GM08714 (cell line): ENCODE data around the gene LOXL4.

Experiments
- H3K4me3 ChIP-seq: fragments of 200-500 bp; sonication (Bioruptor generic); 2 replicates; pipeline ENCODE4 v1.5.1; 2014; ENCODE audit warnings: mild to moderate bottlenecking, low read length, inconsistent platforms
- ZNF274 ChIP-seq: IDR thresholded peaks from 2 replicates; pipeline ENCODE4 v1.6.1; 2012; ENCODE audit warnings: mild to moderate bottlenecking, low read depth, low read length

Gene LOXL4

DNA sequence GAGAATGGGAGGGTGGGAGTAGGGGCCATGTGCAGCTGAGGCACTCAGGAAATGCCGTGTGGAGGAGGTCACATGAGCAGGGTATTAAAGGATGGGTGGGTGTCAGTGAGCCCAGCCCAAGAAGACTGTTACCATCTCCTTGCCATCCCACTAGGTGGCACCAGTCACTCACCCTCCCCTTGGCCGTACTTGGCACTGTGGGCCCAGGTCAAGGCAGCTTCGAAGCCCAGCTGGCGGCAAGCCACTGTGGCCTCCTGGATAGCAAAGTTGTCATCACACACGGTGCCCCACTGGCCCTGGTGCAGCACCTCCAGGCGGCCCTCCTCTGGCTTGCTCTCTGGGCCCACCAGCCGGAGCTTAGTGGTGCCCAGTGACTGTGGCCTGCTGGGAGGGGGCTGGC, 5.4 kb downstream of the LOXL4 start:
- no peak overlapping the region for H3K4me3 ChIP-seq
- no peak for TF ChIP-seq ZNF274

- no peak for TF ChIP-seq ZNF274
- no peak overlapping the region for H3K4me3 ChIP-seq
Observed at GRCh38 chr10:98261436-98262277, 6.3 kb downstream of the LOXL4 start.

DNA sequence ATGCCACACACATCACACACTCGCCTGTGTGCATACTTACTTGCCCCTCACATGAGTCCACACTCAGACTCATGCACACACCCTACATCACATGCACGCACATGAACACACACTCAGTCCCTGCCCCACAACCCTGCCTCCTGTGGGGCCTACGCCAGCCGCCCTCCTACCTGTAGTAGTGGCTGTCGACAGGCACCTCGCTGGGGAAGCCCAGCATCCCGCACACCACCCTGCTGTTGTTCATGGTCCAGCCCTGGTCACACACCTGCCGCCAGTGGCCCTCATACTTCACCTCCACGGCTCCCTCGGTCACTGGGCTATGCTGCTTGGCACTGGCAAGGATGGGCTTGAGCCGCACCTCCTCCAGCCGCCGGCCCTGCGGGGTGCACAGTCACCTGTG, 7.2 kb downstream of the LOXL4 start:
- TF ChIP-seq ZNF274, result no peak

DNA sequence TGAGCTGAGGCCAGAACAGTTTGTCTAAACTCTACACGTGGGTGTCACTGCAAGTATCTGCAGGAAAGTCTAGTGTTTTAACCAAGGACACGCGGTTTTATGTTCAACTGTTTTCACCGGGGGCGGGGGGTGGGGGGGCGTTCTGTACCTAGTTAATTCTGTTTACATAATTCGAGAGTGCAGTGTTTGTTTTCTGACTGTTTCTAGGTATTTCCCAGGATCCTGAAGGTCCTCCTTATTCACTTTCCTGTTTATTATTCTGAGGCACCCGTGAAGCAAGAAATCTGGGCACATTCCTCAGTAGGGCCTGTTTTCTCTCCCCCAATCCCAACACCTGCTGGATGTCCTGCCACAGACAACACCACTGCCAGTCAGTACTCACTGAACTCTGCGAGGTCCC, 7.6 kb downstream of the LOXL4 start:
- no peak overlapping the region for H3K4me3 ChIP-seq
- no peak for TF ChIP-seq ZNF274

More for the DNA sequence above, 7.2 kb downstream of the LOXL4 start:
- no peak overlapping the region for H3K4me3 ChIP-seq

- no peak for TF ChIP-seq ZNF274
Observed at GRCh38 chr10:98259606-98260315, 8.2 kb downstream of the LOXL4 start.

DNA sequence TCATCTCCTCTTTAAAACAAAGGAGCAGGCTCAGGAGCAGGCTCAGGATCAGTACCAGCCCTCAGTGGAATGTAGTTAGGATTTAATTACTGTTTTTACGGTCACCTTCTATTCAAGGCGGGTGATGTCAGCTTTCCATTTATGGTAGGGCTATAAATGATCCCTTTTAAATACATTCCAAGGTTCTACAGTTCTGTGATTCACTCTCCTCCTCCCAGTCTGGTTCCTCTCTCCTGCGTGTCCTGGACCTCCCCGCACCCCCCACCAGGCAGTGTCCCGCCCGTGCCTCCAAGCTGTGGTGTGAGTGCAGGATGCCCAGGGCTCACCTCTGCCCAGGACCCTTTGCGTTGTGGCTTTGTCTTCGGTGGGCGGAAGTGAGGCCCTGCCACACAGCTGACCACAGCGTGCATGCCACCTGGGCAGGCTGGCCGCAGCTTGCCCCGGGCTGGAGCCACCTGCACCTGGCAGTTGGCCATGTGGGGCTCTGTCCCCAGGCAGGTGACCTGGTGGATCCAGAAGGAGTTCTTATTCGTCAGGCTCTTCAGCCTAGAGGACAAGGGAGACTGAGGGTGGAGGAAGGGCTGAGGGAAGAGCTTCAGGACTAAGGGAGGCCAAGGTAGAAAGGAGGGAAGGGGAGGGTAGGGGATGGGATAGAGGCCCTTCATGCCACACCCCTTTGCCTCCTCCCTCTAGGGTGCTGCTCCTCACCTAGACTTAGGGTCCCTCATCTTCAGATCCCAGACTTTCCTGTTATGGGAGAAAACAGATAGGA, 9.1 kb downstream of the LOXL4 start:
- no peak for TF ChIP-seq ZNF274
- no peak overlapping the region for H3K4me3 ChIP-seq

More at GRCh38 chr10:98259606-98260315, 8.2 kb downstream of the LOXL4 start:
- no peak overlapping the region for H3K4me3 ChIP-seq

DNA sequence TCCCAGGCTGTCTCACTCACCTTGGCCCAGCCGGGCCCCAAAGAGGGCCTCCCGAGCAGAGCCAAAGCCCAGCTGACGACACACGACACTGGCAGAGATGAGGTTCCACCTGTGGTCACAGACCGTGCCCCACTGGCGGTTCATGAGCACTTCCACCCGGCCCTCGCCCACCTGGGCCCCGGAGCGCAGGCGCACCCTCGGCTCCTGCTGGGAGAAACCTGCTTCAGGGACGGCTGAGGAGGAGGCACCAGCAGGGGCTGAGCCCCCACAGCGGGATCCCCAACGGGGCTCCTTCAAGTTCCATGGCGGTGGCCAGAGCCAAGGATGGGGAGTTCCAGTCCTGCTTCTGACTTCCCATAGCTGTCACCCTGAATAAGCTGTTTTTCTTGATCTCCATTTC, 10.0 kb downstream of the LOXL4 start:
- H3K4me3 ChIP-seq, result no peak overlapping the region
- TF ChIP-seq ZNF274, result no peak

- no peak overlapping the region for H3K4me3 ChIP-seq
- no peak for TF ChIP-seq ZNF274
Observed at GRCh38 chr10:98257198-98257597, 10.8 kb downstream of the LOXL4 start.

DNA sequence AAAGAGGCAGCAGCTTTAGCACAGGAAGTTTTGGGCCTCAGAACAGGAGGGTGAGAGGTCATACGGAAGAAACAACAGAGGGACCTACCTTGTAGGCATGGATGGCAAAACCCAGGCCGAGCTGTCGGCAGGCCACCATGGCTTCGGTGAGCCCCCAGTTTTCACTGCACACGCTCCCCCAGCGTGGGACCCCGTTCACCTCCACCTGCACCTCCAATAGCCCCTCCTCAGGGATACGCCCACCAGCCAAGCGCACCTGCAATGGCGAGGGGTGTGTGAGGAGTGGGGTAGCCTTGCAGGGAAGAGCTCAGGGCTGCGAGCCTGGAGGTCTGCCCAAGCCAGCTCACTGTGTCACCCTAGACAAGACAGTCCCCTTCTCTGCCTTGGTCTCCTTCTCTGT, 11.3 kb downstream of the LOXL4 start:
- no peak for TF ChIP-seq ZNF274
- no peak overlapping the region for H3K4me3 ChIP-seq

DNA sequence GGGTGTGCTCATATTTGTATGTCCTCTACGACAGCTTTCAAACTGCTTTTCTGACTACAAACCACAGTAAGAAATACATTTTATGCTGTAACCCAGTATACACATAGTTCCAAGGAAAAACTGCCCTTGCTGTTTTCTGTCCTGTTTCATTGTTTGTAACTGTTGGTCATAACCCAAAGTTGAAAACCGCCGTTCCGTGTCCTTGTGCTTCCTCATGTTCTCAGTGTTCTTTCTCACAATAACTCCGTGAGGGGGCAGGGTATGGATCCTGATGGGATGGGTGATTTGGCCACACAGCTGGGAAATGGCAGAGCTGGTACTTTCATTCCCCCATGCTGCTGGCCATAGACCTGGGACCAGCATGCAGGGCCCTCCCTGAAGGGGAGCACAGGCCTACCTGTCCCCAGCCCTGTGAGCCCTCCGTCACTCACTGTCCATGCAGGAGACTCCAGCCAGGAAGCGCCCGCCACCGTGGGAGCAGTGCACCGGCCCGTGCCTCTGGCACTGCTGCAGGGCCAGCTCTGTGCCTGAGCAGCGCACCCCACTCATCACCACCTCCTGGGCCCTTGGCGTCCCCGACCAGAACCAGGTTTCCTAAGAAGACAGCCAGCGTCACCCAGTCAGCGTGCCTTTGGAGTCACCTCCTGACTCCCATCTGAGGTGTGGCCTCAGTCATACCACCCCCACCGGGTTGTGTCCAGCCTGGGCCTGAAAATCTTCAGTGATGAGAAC, 12.7 kb downstream of the LOXL4 start:
- TF ChIP-seq ZNF274, result no peak
- no peak overlapping the region for H3K4me3 ChIP-seq

GRCh38 chr10:98254234-98254974, 13.6 kb downstream of the LOXL4 start:
- H3K4me3 ChIP-seq, result no peak overlapping the region
- TF ChIP-seq ZNF274, result no peak

DNA sequence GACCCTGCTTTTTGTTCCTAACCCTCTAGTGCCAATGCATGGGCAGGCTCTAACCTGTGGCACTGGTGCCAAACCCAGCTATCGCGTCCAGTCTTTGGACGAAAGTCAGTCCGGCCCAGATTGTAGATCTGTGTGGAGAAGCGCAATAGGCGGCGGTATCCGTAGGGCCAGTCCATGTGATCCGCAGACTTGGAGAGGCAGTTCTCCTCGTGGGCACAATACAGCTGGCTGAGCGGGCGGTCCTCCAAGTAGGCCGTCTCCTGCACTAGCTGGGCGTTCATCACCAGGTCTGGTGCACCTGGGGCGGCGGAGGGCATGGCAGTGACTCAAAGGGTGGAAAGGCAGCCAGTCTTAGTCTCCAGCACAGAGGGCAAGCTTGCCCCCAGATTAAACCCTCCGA, 14.5 kb downstream of the LOXL4 start:
- no peak for TF ChIP-seq ZNF274
- no peak overlapping the region for H3K4me3 ChIP-seq

GRCh38 chr10:98252464-98252863, 15.5 kb downstream of the LOXL4 start:
- H3K4me3 ChIP-seq, result no peak overlapping the region
- TF ChIP-seq ZNF274, result no peak
